Measurements from ENCODE around the gene LGALS9. TPM values are rescaled to one million over a fixed set of nuclear protein-coding genes. Genes with fewer than 3 reads are reported as not detected.
A peak's percentile ranks its signal among the peaks of the same experiment; 100 is the strongest.
"Not testable (repeated sequence)": the region's sequence is repeated elsewhere in the genome, so short reads cannot be mapped to it uniquely, and the experiment has no call there.

The LGALS9 gene
- total RNA-seq, 1 donor from 2014 or later, result 2.9 TPM

DNA sequence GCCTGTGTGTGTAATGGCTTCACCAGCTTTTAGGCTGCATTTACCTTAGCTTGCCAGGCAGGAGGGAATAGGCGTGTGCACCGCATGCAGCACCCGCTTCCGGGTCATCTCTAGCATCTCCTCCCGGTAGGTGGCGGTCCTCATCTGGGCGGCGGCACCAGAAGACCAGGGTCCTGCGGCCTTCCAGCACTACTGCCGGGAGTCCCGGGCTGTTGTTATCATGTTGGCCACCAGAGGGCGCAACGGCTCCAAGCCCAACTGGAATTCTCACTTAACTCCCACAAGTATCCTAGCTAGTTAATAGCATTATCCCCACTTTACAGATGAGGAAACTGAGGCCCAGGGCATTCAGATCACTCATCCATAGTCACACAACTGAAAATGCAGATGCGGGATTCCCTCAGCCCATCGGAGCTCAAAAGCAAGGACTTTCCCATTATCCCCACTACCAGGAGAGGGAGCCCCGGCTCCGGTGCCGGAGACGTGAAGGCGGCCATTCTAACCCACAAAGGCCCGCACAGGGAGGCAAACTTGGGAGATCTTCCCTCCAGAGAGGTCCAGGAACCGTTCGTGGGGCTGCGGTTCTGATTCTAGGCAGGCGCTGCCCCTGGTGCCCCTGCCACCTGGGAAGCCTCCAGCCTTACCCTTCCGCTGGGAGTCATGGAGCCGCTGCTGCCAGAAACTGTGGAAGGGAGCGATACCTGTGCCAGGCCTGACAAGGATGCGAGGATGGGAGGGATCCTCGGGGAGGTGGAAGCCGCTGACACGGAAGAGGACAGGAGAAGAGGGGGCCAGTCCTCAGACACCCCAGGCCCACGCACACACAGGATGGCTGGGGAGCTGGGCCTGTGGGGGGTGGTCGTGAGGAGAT lies 23.9 kb downstream of the LGALS9 start:
- no peak for DNase-seq (ENCODE audit: low read depth)
- TF ChIP-seq, protein P1, sequence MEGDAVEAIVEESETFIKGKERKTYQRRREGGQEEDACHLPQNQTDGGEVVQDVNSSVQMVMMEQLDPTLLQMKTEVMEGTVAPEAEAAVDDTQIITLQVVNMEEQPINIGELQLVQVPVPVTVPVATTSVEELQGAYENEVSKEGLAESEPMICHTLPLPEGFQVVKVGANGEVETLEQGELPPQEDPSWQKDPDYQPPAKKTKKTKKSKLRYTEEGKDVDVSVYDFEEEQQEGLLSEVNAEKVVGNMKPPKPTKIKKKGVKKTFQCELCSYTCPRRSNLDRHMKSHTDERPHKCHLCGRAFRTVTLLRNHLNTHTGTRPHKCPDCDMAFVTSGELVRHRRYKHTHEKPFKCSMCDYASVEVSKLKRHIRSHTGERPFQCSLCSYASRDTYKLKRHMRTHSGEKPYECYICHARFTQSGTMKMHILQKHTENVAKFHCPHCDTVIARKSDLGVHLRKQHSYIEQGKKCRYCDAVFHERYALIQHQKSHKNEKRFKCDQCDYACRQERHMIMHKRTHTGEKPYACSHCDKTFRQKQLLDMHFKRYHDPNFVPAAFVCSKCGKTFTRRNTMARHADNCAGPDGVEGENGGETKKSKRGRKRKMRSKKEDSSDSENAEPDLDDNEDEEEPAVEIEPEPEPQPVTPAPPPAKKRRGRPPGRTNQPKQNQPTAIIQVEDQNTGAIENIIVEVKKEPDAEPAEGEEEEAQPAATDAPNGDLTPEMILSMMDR (conservative IDR thresholded peaks at IDR 0.05; ENCODE audit: low read depth, low read length), result peak; percentile 90
- H3K4me3 ChIP-seq (ENCODE audit: low read depth, low read length), result no peak overlapping the region

DNA sequence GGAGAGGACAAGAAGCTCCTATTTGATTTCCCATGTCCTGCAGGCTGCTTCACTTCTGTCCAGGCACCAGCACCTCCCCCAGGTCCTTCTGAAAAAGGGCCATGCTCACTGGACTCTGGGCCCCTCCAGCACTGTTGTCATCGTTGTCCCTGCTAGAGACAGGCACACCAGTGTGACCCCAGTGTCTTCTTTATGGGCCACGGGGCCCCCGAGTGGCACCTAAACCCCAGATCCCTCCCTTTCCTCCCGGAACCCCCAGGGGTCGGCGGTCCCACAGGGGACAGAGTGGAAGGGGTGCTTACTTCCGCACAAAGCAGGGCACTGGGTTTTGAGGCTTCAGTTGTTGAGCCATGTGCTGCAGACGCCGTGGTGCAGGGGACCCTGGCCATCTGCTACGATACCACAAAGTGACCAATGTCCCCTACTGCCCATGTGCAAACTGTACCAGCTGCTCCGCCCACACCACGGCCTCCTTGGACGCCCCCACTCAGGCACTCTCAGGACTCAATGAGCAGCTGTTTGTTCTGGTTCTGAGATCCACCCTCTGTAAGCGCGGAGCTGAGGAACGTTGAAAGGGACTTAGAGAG lies 24.6 kb downstream of the LGALS9 start:
- DNase-seq (ENCODE audit: low read depth); H3K4me3 ChIP-seq (ENCODE audit: low read depth, low read length): not testable (repeated sequence)

DNA sequence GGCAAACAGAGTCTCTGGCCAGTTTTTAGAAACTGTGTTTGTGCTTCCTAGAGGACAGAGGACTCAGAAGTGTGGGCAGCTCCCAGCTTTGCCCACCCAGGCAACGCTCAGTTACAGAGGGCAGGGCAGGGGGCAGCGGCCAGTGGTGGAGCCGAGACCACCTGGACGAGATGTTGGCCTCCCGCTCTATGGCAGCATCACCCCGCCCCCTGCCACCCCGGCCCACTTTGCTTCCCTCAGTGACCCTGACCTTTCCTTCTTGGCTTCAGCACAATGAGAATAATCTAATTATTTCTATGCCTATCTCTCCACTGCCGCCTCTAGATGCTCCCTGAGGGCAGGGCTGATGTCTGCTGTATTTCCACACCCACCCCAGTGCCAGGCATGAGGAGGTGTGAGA lies 25.6 kb downstream of the LGALS9 start:
- DNase-seq (ENCODE audit: low read depth); H3K4me3 ChIP-seq (ENCODE audit: low read depth, low read length): not testable (repeated sequence)

DNA sequence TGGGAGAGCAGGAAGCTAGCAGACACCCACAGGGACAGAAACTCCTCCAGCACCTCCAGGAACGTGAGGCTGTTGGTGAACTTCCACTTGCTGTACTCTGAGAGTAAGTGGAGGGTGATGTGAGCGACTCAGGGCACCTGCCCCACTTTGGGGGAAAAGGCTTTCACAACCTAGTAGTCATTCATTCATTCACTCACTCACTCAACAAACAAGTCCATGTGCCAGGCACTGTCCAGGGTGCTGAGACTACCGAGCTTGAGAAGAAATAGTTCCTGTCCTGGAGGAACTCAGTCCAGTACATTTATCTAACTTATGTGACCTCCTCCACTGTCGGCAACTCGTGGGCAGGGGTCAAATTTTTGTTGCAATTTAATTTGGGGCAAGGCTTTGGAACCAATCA lies 26.6 kb downstream of the LGALS9 start:
- no peak for DNase-seq (ENCODE audit: low read depth)
- TF ChIP-seq, protein P1 (conservative IDR thresholded peaks at IDR 0.05; ENCODE audit: low read depth, low read length), result no peak
- no peak overlapping the region for H3K4me3 ChIP-seq (ENCODE audit: low read depth, low read length)

DNA sequence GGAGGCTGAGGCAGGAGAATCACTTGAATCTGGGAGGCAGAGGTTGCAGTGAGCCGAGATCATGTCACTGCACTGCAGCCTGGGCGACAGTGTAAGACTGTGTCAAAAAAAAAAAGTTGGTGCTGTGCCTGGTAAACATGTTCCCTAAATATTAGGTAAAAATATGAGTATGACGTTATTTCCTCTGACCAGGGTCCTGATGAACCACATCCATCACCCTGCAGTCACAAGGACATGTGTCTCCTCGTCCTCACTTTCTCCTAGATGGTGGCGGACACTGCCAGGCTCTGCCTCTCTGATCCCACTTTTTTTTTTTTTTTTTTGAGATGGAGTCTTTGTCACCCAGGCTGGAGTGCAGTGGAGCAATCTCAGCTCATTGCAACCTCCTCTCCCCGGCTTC lies 28.7 kb downstream of the LGALS9 start:
- no peak overlapping the region for H3K4me3 ChIP-seq (ENCODE audit: low read depth, low read length)
- DNase-seq (ENCODE audit: low read depth), result no peak
- TF ChIP-seq, protein P1 (conservative IDR thresholded peaks at IDR 0.05; ENCODE audit: low read depth, low read length), result no peak

DNA sequence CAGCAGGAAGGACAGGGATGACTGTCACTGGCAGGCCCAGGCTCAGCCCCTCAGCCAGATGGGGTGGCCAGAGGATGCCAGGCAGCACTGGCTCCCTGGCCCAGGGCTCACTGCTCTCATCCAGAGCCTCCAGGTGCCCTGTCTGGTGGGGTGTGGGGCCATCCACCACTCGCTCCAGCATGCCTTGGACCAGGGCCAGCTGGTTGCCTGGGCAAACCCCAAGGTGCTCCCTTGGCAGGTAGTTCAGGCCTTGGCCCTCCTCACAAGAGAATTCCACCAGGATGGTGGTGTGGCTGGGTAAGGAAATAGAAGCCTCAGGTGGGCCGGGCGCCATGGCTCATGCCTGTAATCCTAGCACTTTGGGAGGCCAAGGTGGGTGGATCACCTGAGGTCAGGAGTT lies 29.4 kb downstream of the LGALS9 start:
- TF ChIP-seq, protein P1 (conservative IDR thresholded peaks at IDR 0.05; ENCODE audit: low read depth, low read length), result no peak
- no peak for DNase-seq (ENCODE audit: low read depth)
- H3K4me3 ChIP-seq (ENCODE audit: low read depth, low read length), result no peak overlapping the region

DNA sequence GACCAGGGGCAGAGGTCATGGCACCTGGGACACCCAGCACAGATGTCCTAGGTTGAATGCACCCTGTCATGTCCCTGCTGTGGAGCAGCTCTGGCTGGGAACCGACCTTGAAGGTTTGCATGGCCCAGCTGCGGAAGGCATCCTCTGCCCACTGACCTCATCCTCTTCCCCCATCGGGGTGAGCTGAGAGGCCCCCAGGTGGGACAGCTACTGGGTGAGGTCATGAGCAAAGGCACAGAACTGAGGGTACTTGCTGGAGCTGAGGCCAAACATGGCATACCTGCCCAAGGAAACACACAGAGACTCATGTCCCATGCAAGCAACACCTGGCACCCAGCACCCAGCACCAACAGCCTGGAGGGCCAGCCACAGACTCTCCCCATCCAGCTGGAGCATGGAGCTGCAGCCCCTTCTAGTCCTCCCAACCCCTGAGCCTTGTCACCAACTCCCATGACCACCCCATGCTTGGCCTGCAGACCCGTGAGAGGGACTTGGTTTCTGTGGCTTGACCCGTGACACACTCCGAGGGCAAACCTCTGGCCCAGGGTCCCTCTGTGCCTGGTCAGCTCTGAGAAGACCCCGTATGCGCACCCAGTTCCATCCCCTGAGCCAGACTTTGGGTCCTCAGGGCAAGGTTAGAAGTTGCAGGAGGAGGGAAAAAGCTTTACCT lies 33.1 kb downstream of the LGALS9 start:
- TF ChIP-seq, protein P1 (conservative IDR thresholded peaks at IDR 0.05; ENCODE audit: low read depth, low read length), result no peak
- no peak overlapping the region for H3K4me3 ChIP-seq (ENCODE audit: low read depth, low read length)
- no peak for DNase-seq (ENCODE audit: low read depth)
